Memory B cell (primary cell): ENCODE data around the gene KCNQ4.

Source experiments
- ATAC-seq: fragments of 150-1000 bp; cut with Tn5 transposase; 2 replicates; pipeline ENCODE4 v1.10.0; 2021; ENCODE audit warnings: low read depth, mild to moderate bottlenecking, moderate library complexity
- DNase-seq, 2 donors: peaks; one replicate each; pipeline ENCODE4 v3.0.0; 2022; ENCODE audit warnings: low spot score in 2 of 2
- H3K27ac Mint-ChIP-seq: one replicate; pipeline ENCODE4 v1.8.0; 2022; ENCODE audit warnings: mild to moderate bottlenecking, moderate library complexity, mixed read lengths
- H3K27me3 Mint-ChIP-seq: one replicate; pipeline ENCODE4 v1.8.0; 2022; ENCODE audit warnings: mixed read lengths
- H3K36me3 Mint-ChIP-seq: one replicate; pipeline ENCODE4 v1.8.0; 2022; ENCODE audit warnings: mild to moderate bottlenecking, mixed read lengths
- H3K4me1 Mint-ChIP-seq: one replicate; pipeline ENCODE4 v1.8.0; 2022; ENCODE audit warnings: mixed read lengths
- H3K4me3 Mint-ChIP-seq: one replicate; pipeline ENCODE4 v1.8.0; 2022; ENCODE audit warnings: mild to moderate bottlenecking, moderate library complexity, mixed read lengths
- H3K9me3 Mint-ChIP-seq: one replicate; pipeline ENCODE4 v1.8.0; 2022; ENCODE audit warnings: mixed read lengths

The KCNQ4 gene

GRCh38 chr1:40780678-40781607 lies 2.6 kb upstream of the KCNQ4 start:
- Mint-ChIP-seq H3K27ac (no peak overlapping the region), H3K27me3 (peaks cover 17% of the 10 kb centered on the region), H3K4me1 (peaks cover 11% of the 10 kb centered on the region), H3K9me3 (peaks cover 4% of the 10 kb centered on the region), H3K36me3 (peaks cover 20% of the 10 kb centered on the region), H3K4me3 (no peak overlapping the region)
- DNase-seq (no peak), ATAC-seq (no peak)

- H3K27me3 Mint-ChIP-seq, result peaks cover 20% of the 10 kb centered on the region
- H3K36me3 Mint-ChIP-seq, result peaks cover 13% of the 10 kb centered on the region
- no peak overlapping the region for H3K27ac Mint-ChIP-seq
- H3K4me1 Mint-ChIP-seq, result peaks cover 11% of the 10 kb centered on the region
- H3K4me3 Mint-ChIP-seq, result no peak overlapping the region
- ATAC-seq, result no peak
- no peak for DNase-seq
- H3K9me3 Mint-ChIP-seq, result peaks cover 3% of the 10 kb centered on the region
These were observed 2.0 kb upstream of the KCNQ4 start for GRCh38 chr1:40781608-40781971.

GRCh38 chr1:40782371-40782956 lies 1.1 kb upstream of the KCNQ4 start:
- Mint-ChIP-seq H3K4me3 (peak overlapping the region; percentile 79), H3K27me3 (peaks cover 20% of the 10 kb centered on the region), H3K27ac (no peak overlapping the region), H3K36me3 (peaks cover 5% of the 10 kb centered on the region), H3K4me1 (peaks cover 11% of the 10 kb centered on the region), H3K9me3 (no peaks in the 10 kb centered on the region)
- ATAC-seq, result no peak
- DNase-seq, result no peak

- H3K36me3 Mint-ChIP-seq, result no peaks in the 10 kb centered on the region
- peaks cover 11% of the 10 kb centered on the region for H3K4me1 Mint-ChIP-seq
- ATAC-seq (peak; percentile 16), DNase-seq (no peak)
- no peak overlapping the region for H3K27ac Mint-ChIP-seq
- peaks cover 20% of the 10 kb centered on the region for H3K27me3 Mint-ChIP-seq
- H3K9me3 Mint-ChIP-seq, result no peaks in the 10 kb centered on the region
- H3K4me3 Mint-ChIP-seq, result peak overlapping the region; percentile 83
These were observed 669 bp downstream of the KCNQ4 start for GRCh38 chr1:40784141-40784770.

- DNase-seq (no peak), ATAC-seq (no peak)
- Mint-ChIP-seq H3K4me3 (peak overlapping the region; percentile 83), H3K27ac (no peak overlapping the region), H3K36me3 (no peaks in the 10 kb centered on the region), H3K27me3 (peaks cover 21% of the 10 kb centered on the region), H3K4me1 (peaks cover 11% of the 10 kb centered on the region), H3K9me3 (no peaks in the 10 kb centered on the region)
These were observed 1.2 kb downstream of the KCNQ4 start for GRCh38 chr1:40784771-40785151.

GRCh38 chr1:40785446-40785845 lies 1.9 kb downstream of the KCNQ4 start:
- no peak overlapping the region for H3K27ac Mint-ChIP-seq
- DNase-seq (no peak), ATAC-seq (no peak)
- no peaks in the 10 kb centered on the region for H3K9me3 Mint-ChIP-seq
- H3K4me1 Mint-ChIP-seq, result peaks cover 11% of the 10 kb centered on the region
- peaks cover 21% of the 10 kb centered on the region for H3K27me3 Mint-ChIP-seq
- H3K36me3 Mint-ChIP-seq, result no peaks in the 10 kb centered on the region
- H3K4me3 Mint-ChIP-seq, result peak overlapping the region; percentile 83

- H3K36me3 Mint-ChIP-seq, result no peaks in the 10 kb centered on the region
- H3K27me3 Mint-ChIP-seq, result peaks cover 21% of the 10 kb centered on the region
- no peaks in the 10 kb centered on the region for H3K9me3 Mint-ChIP-seq
- no peak overlapping the region for H3K27ac Mint-ChIP-seq
- DNase-seq (no peak), ATAC-seq (no peak)
- H3K4me3 Mint-ChIP-seq, result no peak overlapping the region
- H3K4me1 Mint-ChIP-seq, result peaks cover 11% of the 10 kb centered on the region
These were observed 2.8 kb downstream of the KCNQ4 start for GRCh38 chr1:40786171-40786994.

- no peak overlapping the region for H3K4me3 Mint-ChIP-seq
- no peaks in the 10 kb centered on the region for H3K9me3 Mint-ChIP-seq
- ATAC-seq, result no peak
- peaks cover 11% of the 10 kb centered on the region for H3K4me1 Mint-ChIP-seq
- no peak for DNase-seq
- H3K27ac Mint-ChIP-seq, result no peak overlapping the region
- H3K36me3 Mint-ChIP-seq, result no peaks in the 10 kb centered on the region
- peaks cover 21% of the 10 kb centered on the region for H3K27me3 Mint-ChIP-seq
These were observed 3.6 kb downstream of the KCNQ4 start for GRCh38 chr1:40786995-40787705.

- no peak overlapping the region for H3K4me3 Mint-ChIP-seq
- H3K27ac Mint-ChIP-seq, result no peak overlapping the region
- peaks cover 21% of the 10 kb centered on the region for H3K27me3 Mint-ChIP-seq
- no peaks in the 10 kb centered on the region for H3K36me3 Mint-ChIP-seq
- H3K9me3 Mint-ChIP-seq, result no peaks in the 10 kb centered on the region
- H3K4me1 Mint-ChIP-seq, result peaks cover 8% of the 10 kb centered on the region
- no peak for ATAC-seq
- DNase-seq, result no peak
These were observed 4.4 kb downstream of the KCNQ4 start for GRCh38 chr1:40787737-40788560.

- Mint-ChIP-seq H3K27me3 (peaks cover 21% of the 10 kb centered on the region), H3K9me3 (no peaks in the 10 kb centered on the region), H3K4me1 (peaks cover 4% of the 10 kb centered on the region)
These were observed 5.2 kb downstream of the KCNQ4 start for GRCh38 chr1:40788561-40789341.

GRCh38 chr1:40789342-40789598 lies 5.7 kb downstream of the KCNQ4 start:
- Mint-ChIP-seq H3K9me3 (no peaks in the 10 kb centered on the region), H3K4me1 (peaks cover 3% of the 10 kb centered on the region), H3K27ac (no peak overlapping the region), H3K4me3 (no peak overlapping the region), H3K36me3 (no peaks in the 10 kb centered on the region), H3K27me3 (peaks cover 20% of the 10 kb centered on the region)
- DNase-seq, result no peak
- ATAC-seq, result no peak

More at GRCh38 chr1:40788561-40789341, 5.2 kb downstream of the KCNQ4 start:
- no peak overlapping the region for H3K4me3 Mint-ChIP-seq
- DNase-seq, result no peak
- no peak for ATAC-seq
- no peaks in the 10 kb centered on the region for H3K36me3 Mint-ChIP-seq
- H3K27ac Mint-ChIP-seq, result no peak overlapping the region

- H3K4me3 Mint-ChIP-seq, result no peak overlapping the region
- ATAC-seq (no peak), DNase-seq (no peak)
- no peaks in the 10 kb centered on the region for H3K36me3 Mint-ChIP-seq
- no peaks in the 10 kb centered on the region for H3K9me3 Mint-ChIP-seq
- no peak overlapping the region for H3K27ac Mint-ChIP-seq
- peaks cover 15% of the 10 kb centered on the region for H3K27me3 Mint-ChIP-seq
- no peaks in the 10 kb centered on the region for H3K4me1 Mint-ChIP-seq
These were observed 6.3 kb downstream of the KCNQ4 start for GRCh38 chr1:40789661-40790430.
